Heart right ventricle (tissue), 16 donors: ENCODE results near the gene DPP10. TPM values are rescaled to one million over a fixed set of nuclear protein-coding genes. Genes with fewer than 3 reads are reported as not detected.

Experiments used
- ATAC-seq, 8 donors: fragments of 200-7000 bp; cut with Tn5 transposase; one replicate each; pipeline ENCODE4 v1.9.1; 2020; ENCODE audit warnings: mild to moderate bottlenecking in 8 of 8, moderate library complexity in 8 of 8, moderate number of reproducible peaks in 1 of 8
- DNase-seq, 2 donors: peaks; one replicate each; pipeline ENCODE4 v3.0.0-alpha.2; 2020
- H3K27ac ChIP-seq, 10 donors: fragments of 200-600 bp; sonication (generic) in 2 of 10; one replicate each; pipeline versions ENCODE4 v1.5.0 to v1.8.0; 2020 to 2022; ENCODE audit warnings: mild to moderate bottlenecking in 3 of 10
- H3K27me3 ChIP-seq, 7 donors: fragments of 200-600 bp; one replicate each; pipeline ENCODE4 v1.8.0; 2021 to 2022; ENCODE audit warnings: mild to moderate bottlenecking in 2 of 7
- H3K36me3 ChIP-seq, 9 donors: fragments of 200-600 bp; sonication (generic) in 1 of 9; one replicate each; pipeline versions ENCODE4 v1.5.0 to v1.8.0; 2020 to 2022; ENCODE audit warnings: mild to moderate bottlenecking in 2 of 9
- H3K4me1 ChIP-seq, 9 donors: fragments of 200-600 bp; sonication (generic) in 1 of 9; one replicate each; pipeline versions ENCODE4 v1.5.0 to v1.8.0; 2020 to 2022; ENCODE audit warnings: mild to moderate bottlenecking in 4 of 9
- H3K4me3 ChIP-seq, 10 donors: fragments of 200-600 bp; sonication (generic) in 2 of 10; one replicate each; pipeline versions ENCODE4 v1.5.0 to v1.8.0; 2020 to 2022; ENCODE audit warnings: mild to moderate bottlenecking in 7 of 10, moderate library complexity in 2 of 10
- H3K9me3 ChIP-seq, 11 donors: fragments of 200-600 bp in 10 of 11; sonication (generic) in 2 of 11; one replicate each; pipeline versions ENCODE4 v1.5.0 to v1.8.0; 2013 to 2022; ENCODE audit warnings: mild to moderate bottlenecking in 2 of 11, control low read depth in 1 of 11, moderate library complexity in 1 of 11
- CTCF ChIP-seq, 9 donors: fragments of 200-600 bp; sonication (generic) in 2 of 9; IDR thresholded peaks; one replicate each; pipeline versions ENCODE4 v1.5.0 to v1.8.0; 2021 to 2022; ENCODE audit warnings: antibody characterized with exemption in 9 of 9, mild to moderate bottlenecking in 5 of 9, moderate library complexity in 1 of 9
- WGBS, 2 donors: extraction: QIAGEN DNeasy Blood & Tissue Kit; methylation state at CpG; one replicate each; pipeline ENCODE4 v1.1.7; 2013; ENCODE audit warnings: inconsistent platforms in 1 of 2; 5-methylcytosine and 5-hydroxymethylcytosine counted together
- intact Hi-C, 10 donors: fragments of 100-400 bp; cut with DNase I; formaldehyde crosslinking; loops; one replicate each; pipeline versions ENCODE4 v1.11.1 to v1.14.2; 2022
- polyA plus RNA-seq, 2 donors: library from polyadenylated mRNA; stranded (reverse); fragments of 200-250 nt; gene quantifications; one replicate each; pipeline ENCODE4 v1.2.3, GENCODE V29; 2013
- total RNA-seq, 10 donors: library from RNA; stranded (reverse); fragmentation: NEBNext Ultra II Directional in 3 of 10; extraction: Animal tissue kit (Norgen Biotek cat#: 25700) in 3 of 10; gene quantifications; one replicate each; pipeline versions ENCODE4 v1.2.1 to v1.2.4, GENCODE V29; 2021 to 2023
- donor health status: Arrhythmogenic right ventricular cardiomyopathy.
- donor health status: ischemic (EF 13 %, LVEDD 7.1; RV severe dilation, severe dysfunction).
- donor health status: healthy with polysubstance abuse.
- donor health status: DM: no; HTN: yes; CAD: no.
- donor health status: DM: no; HTN: no; CAD: no.
- donor health status: ischemic (EF 25% LVEDD 6.9; RV normal size, moderate dysfunction).
- donor health status: ischemic (EF 25% LVEDD 5.7; RV mildly dilated, moderate dysfunction).
- donor health status: healthy.
- donor health status: DM: yes; HTN: yes; CAD: no.
- donor health status: Ischemic cardiomyopathy.
- donor health status: ischemic (EF 35%, LVEDD 5.7; RV mildly dilated, moderate dysfunction).
- donor health status: nonischemic (EF 11% LVEDD 7.7; RV severe dilation, severe dysfunction).
- donor health status: DM: yes; HTN: yes; CAD: no.
- donor health status: PGD.
- donor health status: ischemic (EF 29% LVEDD 5.4; RV normal size, mild dysfunction).
- donor health status: nonischemic (EF 23%, LVEDD 6.1; RV moderate dilation, normal function).

Gene DPP10
- total and polyA plus RNA-seq, 12 donors = 0.15 to 0.49 (median 0.38) TPM; not detected in 9

DNA sequence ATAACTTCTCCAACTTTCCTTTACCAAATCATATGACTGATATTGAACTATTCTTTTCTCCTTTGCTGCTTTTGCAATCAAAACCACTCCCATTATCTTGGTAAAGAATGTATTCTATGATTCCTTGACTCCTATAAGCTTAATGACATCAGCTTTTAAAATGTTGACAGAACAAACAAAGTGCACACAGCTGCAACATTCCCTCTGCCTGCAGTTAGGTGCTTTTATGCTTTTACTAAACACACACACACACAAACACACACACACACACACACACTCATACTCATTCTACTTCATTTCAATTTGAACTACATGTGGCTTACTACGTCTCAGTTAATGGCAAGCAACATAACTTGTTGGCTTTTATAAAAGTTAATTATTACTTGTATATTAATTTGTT is 946.6 kb downstream of the DPP10 start:
- no peak overlapping the region for H3K4me3 ChIP-seq
- DNase-seq = no peak

GRCh38 chr2:115389898-115390565 is 947.6 kb downstream of the DPP10 start:
- intact Hi-C loops = no loop called here

More for the DNA sequence above, 946.6 kb downstream of the DPP10 start:
- Histone ChIP-seq H3K36me3 (no peaks in the 10 kb centered on the region), H3K9me3 (peaks cover 0 to 15% (median 0%) of the 10 kb centered on the region in 11 donors), H3K27ac (no peak overlapping the region), H3K4me1 (no peaks in the 10 kb centered on the region), H3K27me3 (peaks cover 0 to 3% (median 0%) of the 10 kb centered on the region in 7 donors)
- ATAC-seq = no peak
- WGBS, 2 donors = 80 to 84% methylated on average over 1 of the region's 1 CpG
- no peak for TF ChIP-seq CTCF (IDR thresholded peaks at IDR 0.05)
- intact Hi-C loops = no loop called here

GRCh38 chr2:115396579-115396978 is 954.1 kb downstream of the DPP10 start:
- H3K4me1 ChIP-seq = no peaks in the 10 kb centered on the region
- H3K36me3 ChIP-seq = no peaks in the 10 kb centered on the region
- TF ChIP-seq CTCF (IDR thresholded peaks at IDR 0.05) = no peak
- ATAC-seq = no peak
- intact Hi-C loops = no loop called here
- DNase-seq = no peak
- 62 to 69% methylated on average over 5 of the region's 5 CpGs for WGBS, 2 donors
- no peaks in the 10 kb centered on the region for H3K27me3 ChIP-seq
- peaks cover 0 to 4% (median 0%) of the 10 kb centered on the region in 11 donors for H3K9me3 ChIP-seq
- H3K27ac ChIP-seq = no peak overlapping the region
- H3K4me3 ChIP-seq = no peak overlapping the region

More at GRCh38 chr2:115389898-115390565, 947.6 kb downstream of the DPP10 start:
- Histone ChIP-seq H3K27me3 (peaks cover 0 to 3% (median 0%) of the 10 kb centered on the region in 7 donors), H3K4me3 (no peak overlapping the region), H3K9me3 (peaks cover 0 to 7% (median 0%) of the 10 kb centered on the region in 11 donors), H3K27ac (no peak overlapping the region), H3K4me1 (no peaks in the 10 kb centered on the region), H3K36me3 (no peaks in the 10 kb centered on the region)
- ATAC-seq = no peak
- WGBS, 2 donors = 73 to 75% methylated on average over 6 of the region's 6 CpGs
- no peak for DNase-seq
- TF ChIP-seq CTCF (IDR thresholded peaks at IDR 0.05) = no peak

DNA sequence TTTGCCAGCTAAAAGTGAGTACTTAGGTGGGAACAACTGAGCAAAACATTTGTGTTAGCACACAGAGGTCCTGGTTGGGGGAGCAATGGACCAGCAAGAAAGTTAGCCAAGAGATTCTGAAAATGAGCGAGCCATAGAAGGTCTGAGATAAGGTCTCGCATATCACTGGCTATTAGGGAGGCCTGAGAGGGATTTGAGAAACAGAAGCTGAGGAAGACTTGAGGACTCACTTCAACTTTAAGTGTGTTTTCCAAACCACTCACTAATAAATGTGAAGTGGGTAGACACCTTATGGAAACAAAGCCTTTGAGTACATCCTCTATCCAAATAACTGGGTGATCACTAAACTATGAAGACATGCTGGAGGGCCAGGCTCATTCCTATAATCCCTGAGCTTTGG is 958.5 kb downstream of the DPP10 start:
- Histone ChIP-seq H3K4me3 (no peak overlapping the region), H3K9me3 (peaks cover 0 to 18% (median 0%) of the 10 kb centered on the region in 11 donors), H3K4me1 (no peaks in the 10 kb centered on the region), H3K36me3 (no peaks in the 10 kb centered on the region), H3K27me3 (no peaks in the 10 kb centered on the region), H3K27ac (no peak overlapping the region)
- no peak for DNase-seq
- no peak for TF ChIP-seq CTCF (IDR thresholded peaks at IDR 0.05)
- 80 to 84% methylated on average over 2 of the region's 2 CpGs for WGBS, 2 donors
- no peak for ATAC-seq
- intact Hi-C loops = loop anchor here in 1 of 10 donors (10.0 kb wide), 1 partner anchor 466 kb away; no protein-coding TSS in a partner anchor
